Measurements from ENCODE around the gene LMLN. TPM values are rescaled to one million over a fixed set of nuclear protein-coding genes. Genes with fewer than 3 reads are reported as not detected.

LMLN gene
- total and polyA plus RNA-seq, 4 donors: 2.4 to 17.2 (median 8.2) TPM

GRCh38 chr3:198064420-198064819, 104.4 kb downstream of the LMLN start:
- no peaks in the 10 kb centered on the region for H3K4me1 ChIP-seq (ENCODE audit: control insufficient read depth in 5 of 5, insufficient read depth in 5 of 5, low read length in 5 of 5)
- no peaks in the 10 kb centered on the region for H3K36me3 ChIP-seq (ENCODE audit: control insufficient read depth in 4 of 4, insufficient read depth in 4 of 4, low read length in 4 of 4)
- ATAC-seq (ENCODE audit: insufficient read depth, low FRiP score): no peak
- no peak overlapping the region for H3K27ac ChIP-seq (ENCODE audit: low read depth in 1 of 2, low read length in 1 of 2)
- no peak overlapping the region for H3K9ac ChIP-seq (ENCODE audit: insufficient read depth in 1 of 2, low read length in 2 of 2)
- H3K9me3 ChIP-seq (ENCODE audit: control insufficient read depth in 4 of 4, insufficient read depth in 3 of 4, low read length in 3 of 4): no peaks in the 10 kb centered on the region
- H3K4me3 ChIP-seq: no peak overlapping the region
- TF ChIP-seq CTCF (IDR thresholded peaks at IDR 0.05; ENCODE audit: control extremely low read depth, extremely low read depth): no peak
- peaks cover 0 to 34% (median 21%) of the 10 kb centered on the region in 3 donors for H3K27me3 ChIP-seq (ENCODE audit: control insufficient read depth in 3 of 3, insufficient read depth in 3 of 3, low read length in 2 of 3)
- 82 to 87% methylated on average over 5 of the region's 5 CpGs for WGBS, 2 donors
- no peak for DNase-seq

DNA sequence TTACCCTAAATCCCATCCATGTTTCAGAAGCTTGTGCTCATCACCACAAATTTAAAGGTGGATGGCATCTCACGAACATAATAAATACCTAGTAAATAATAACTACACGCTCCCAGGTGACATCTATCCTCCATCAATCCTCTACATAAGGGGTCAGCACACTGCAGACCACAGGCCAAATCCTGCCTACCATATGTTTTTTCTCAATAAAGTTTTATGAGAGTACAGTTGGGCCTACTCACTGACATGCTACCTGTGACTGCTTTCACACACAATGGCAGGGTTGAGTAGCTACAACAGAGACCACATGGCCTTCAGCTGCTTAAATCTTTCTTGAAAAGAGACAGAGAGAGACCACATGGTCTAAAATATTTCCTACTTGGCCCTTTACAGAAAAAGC, 105.9 kb downstream of the LMLN start:
- Histone ChIP-seq H3K36me3 (ENCODE audit: control insufficient read depth in 4 of 4, insufficient read depth in 4 of 4, low read length in 4 of 4) (no peaks in the 10 kb centered on the region), H3K27me3 (ENCODE audit: control insufficient read depth in 3 of 3, insufficient read depth in 3 of 3, low read length in 2 of 3) (peaks cover 0 to 29% (median 26%) of the 10 kb centered on the region in 3 donors), H3K4me3 (no peak overlapping the region), H3K4me1 (ENCODE audit: control insufficient read depth in 5 of 5, insufficient read depth in 5 of 5, low read length in 5 of 5) (no peaks in the 10 kb centered on the region), H3K9ac (ENCODE audit: insufficient read depth in 1 of 2, low read length in 2 of 2) (no peak overlapping the region), H3K9me3 (ENCODE audit: control insufficient read depth in 4 of 4, insufficient read depth in 3 of 4, low read length in 3 of 4) (no peaks in the 10 kb centered on the region), H3K27ac (ENCODE audit: low read depth in 1 of 2, low read length in 1 of 2) (no peak overlapping the region)
- ATAC-seq (ENCODE audit: insufficient read depth, low FRiP score): no peak
- no peak for TF ChIP-seq CTCF (IDR thresholded peaks at IDR 0.05; ENCODE audit: control extremely low read depth, extremely low read depth)
- no peak for DNase-seq
- WGBS, 2 donors: 92 to 93% methylated on average over 2 of the region's 2 CpGs

DNA sequence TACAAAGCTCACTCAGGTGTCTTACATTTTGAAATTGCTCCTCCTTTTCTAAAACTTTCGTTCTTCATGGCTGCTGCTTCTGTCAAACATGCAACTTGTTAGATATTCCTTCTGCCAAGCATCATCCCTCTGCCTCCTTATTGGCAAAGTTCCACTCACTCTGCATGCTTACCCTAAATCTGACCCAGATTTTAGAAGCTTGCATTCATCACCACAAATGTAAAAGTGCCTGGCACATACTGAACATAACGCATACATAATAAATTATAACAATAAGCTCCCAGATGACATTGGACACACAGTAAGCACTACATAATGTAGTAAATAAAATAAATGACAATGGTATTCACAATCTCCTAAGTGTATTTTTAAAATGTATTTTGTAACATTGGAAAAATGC, 107.4 kb downstream of the LMLN start:
- H3K4me3 ChIP-seq: no peak overlapping the region
- H3K36me3 ChIP-seq (ENCODE audit: control insufficient read depth in 4 of 4, insufficient read depth in 4 of 4, low read length in 4 of 4): no peaks in the 10 kb centered on the region
- peaks cover 0 to 32% (median 30%) of the 10 kb centered on the region in 3 donors for H3K27me3 ChIP-seq (ENCODE audit: control insufficient read depth in 3 of 3, insufficient read depth in 3 of 3, low read length in 2 of 3)
- no peaks in the 10 kb centered on the region for H3K4me1 ChIP-seq (ENCODE audit: control insufficient read depth in 5 of 5, insufficient read depth in 5 of 5, low read length in 5 of 5)
- no peak for ATAC-seq (ENCODE audit: insufficient read depth, low FRiP score)
- H3K9ac ChIP-seq (ENCODE audit: insufficient read depth in 1 of 2, low read length in 2 of 2): no peak overlapping the region
- no peak for TF ChIP-seq CTCF (IDR thresholded peaks at IDR 0.05; ENCODE audit: control extremely low read depth, extremely low read depth)
- H3K9me3 ChIP-seq (ENCODE audit: control insufficient read depth in 4 of 4, insufficient read depth in 3 of 4, low read length in 3 of 4): no peaks in the 10 kb centered on the region
- 77 to 88% methylated on average over 2 of the region's 2 CpGs for WGBS, 2 donors
- DNase-seq: no peak
- H3K27ac ChIP-seq (ENCODE audit: low read depth in 1 of 2, low read length in 1 of 2): no peak overlapping the region

DNA sequence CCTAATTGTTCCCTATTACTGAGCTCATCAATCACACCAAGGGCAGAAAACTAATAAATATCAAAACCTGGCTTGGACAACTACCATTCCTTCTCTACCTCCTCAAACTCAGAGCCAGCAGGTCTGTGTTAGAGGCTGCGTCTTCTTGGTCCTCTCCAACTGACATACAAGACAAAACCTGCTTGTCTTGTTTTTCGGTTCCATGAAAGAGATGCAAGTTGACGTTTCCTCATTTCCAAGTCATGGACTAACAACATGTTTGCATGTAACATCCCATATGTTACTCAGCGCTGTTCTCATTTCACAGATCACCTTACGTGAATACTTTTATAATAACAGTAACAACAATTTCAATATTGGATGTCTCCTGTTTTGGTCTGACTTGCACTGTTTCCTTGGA, 110.9 kb downstream of the LMLN start:
- Histone ChIP-seq H3K9ac (ENCODE audit: insufficient read depth in 1 of 2, low read length in 2 of 2) (no peak overlapping the region), H3K4me1 (ENCODE audit: control insufficient read depth in 5 of 5, insufficient read depth in 5 of 5, low read length in 5 of 5) (no peaks in the 10 kb centered on the region), H3K4me3 (no peak overlapping the region), H3K27me3 (ENCODE audit: control insufficient read depth in 3 of 3, insufficient read depth in 3 of 3, low read length in 2 of 3) (peaks cover 0 to 59% (median 42%) of the 10 kb centered on the region in 3 donors), H3K9me3 (ENCODE audit: control insufficient read depth in 4 of 4, insufficient read depth in 3 of 4, low read length in 3 of 4) (no peaks in the 10 kb centered on the region), H3K27ac (ENCODE audit: low read depth in 1 of 2, low read length in 1 of 2) (no peak overlapping the region), H3K36me3 (ENCODE audit: control insufficient read depth in 4 of 4, insufficient read depth in 4 of 4, low read length in 4 of 4) (no peaks in the 10 kb centered on the region)
- DNase-seq: no peak
- 85 to 86% methylated on average over 5 of the region's 5 CpGs for WGBS, 2 donors
- no peak for ATAC-seq (ENCODE audit: insufficient read depth, low FRiP score)
- TF ChIP-seq CTCF (IDR thresholded peaks at IDR 0.05; ENCODE audit: control extremely low read depth, extremely low read depth): no peak

Data from lung (tissue), 12 donors.